ENCODE results near the gene GCN1. TPM values are rescaled to one million over a fixed set of nuclear protein-coding genes. Genes with fewer than 3 reads are reported as not detected.

GCN1 gene
- total and polyA plus RNA-seq, 2 of the 8 experiments (the other 6 are each of a cell fraction or from before 2014, with no cell fraction given) = 61.4 to 133 TPM

- H2AFZ ChIP-seq (ENCODE audit: low read length) = no peak overlapping the region
These were observed 58.3 kb downstream of the GCN1 start for GRCh38 chr12:120136093-120136770.

More at GRCh38 chr12:120136093-120136770, 58.3 kb downstream of the GCN1 start:
- 92% methylated on average over 11 of the region's 11 CpGs; no CpG with 5 or more reads in 1 of the 2 experiments for WGBS, 2 experiments (ENCODE audit: extremely low coverage in 1 of 2, insufficient coverage in 1 of 2, insufficient read length in 1 of 2, insufficient replicate concordance in 2 of 2, low coverage in 1 of 2, low lambda C conversion rate in 2 of 2, missing lambda C conversion rate in 1 of 2)
- Histone ChIP-seq H3K27me3 (replicated peaks in 1 of 4; ENCODE audit: control insufficient read depth in 3 of 4, extremely low read depth in 1 of 4, insufficient read depth in 3 of 4, low read length in 3 of 4) (no peaks in the 10 kb centered on the region), H3K79me1 (ENCODE audit: low read depth, low read length) (no peaks in the 10 kb centered on the region; the same call in none of the 2 replicates), H4K8ac (ENCODE audit: extremely low read depth, insufficient read depth, low read length) (no peak overlapping the region), H4K5ac (ENCODE audit: insufficient read length, low read depth, low read length) (no peak overlapping the region), H3K9ac (replicated peaks in 1 of 4; ENCODE audit: extremely low read depth in 1 of 4, low read depth in 3 of 4, low read length in 3 of 4) (no peak overlapping the region), H3K4ac (replicated peaks; ENCODE audit: insufficient read length, low read depth, low read length) (no peak overlapping the region), H4K91ac (replicated peaks; ENCODE audit: insufficient read length, low read length) (no peak overlapping the region), H3K23ac (ENCODE audit: insufficient read length) (no peak overlapping the region), H2AK5ac (ENCODE audit: low read depth, low read length) (no peak overlapping the region), H3K36me3 (ENCODE audit: control insufficient read depth in 2 of 4, insufficient read depth in 4 of 4, low read length in 3 of 4) (peaks cover 66 to 93% (median 84%) of the 10 kb centered on the region in 4 experiments), H3K9me3 (ENCODE audit: insufficient read depth in 2 of 2, low read depth in 1 of 2, low read length in 1 of 2) (no peaks in the 10 kb centered on the region), H3K79me2 (ENCODE audit: control insufficient read depth in 1 of 2, insufficient read depth in 2 of 2, low read length in 2 of 2) (no peaks in the 10 kb centered on the region), H3K4me3 (ENCODE audit: extremely low read depth in 1 of 4, insufficient read depth in 2 of 4, low read depth in 3 of 4, low read length in 4 of 4) (no peak overlapping the region), H3K14ac (ENCODE audit: insufficient read length) (no peak overlapping the region), H2BK20ac (ENCODE audit: low read length) (no peak overlapping the region), H2BK15ac (ENCODE audit: low read length) (no peak overlapping the region), H2BK12ac (ENCODE audit: low read depth, low read length) (no peak overlapping the region), H3K56ac (replicated peaks; ENCODE audit: insufficient read length, low read depth, low read length) (no peak overlapping the region), H3K4me2 (ENCODE audit: insufficient read depth in 1 of 2, low read depth in 2 of 2, low read length in 2 of 2) (no peak overlapping the region), H2BK120ac (replicated peaks; ENCODE audit: low read depth, low read length) (no peak overlapping the region), H3K18ac (ENCODE audit: extremely low read depth, low read length) (no peak overlapping the region), H3K27ac (ENCODE audit: low read depth, low read length) (no peak overlapping the region), H2BK5ac (ENCODE audit: low read depth, low read length) (no peak overlapping the region), H3K23me2 (ENCODE audit: low read depth, low read length) (no peaks in the 10 kb centered on the region), H3K4me1 (replicated peaks in 1 of 4; ENCODE audit: control insufficient read depth in 3 of 4, insufficient read depth in 4 of 4, low read length in 3 of 4) (no peaks in the 10 kb centered on the region; a peak in 1 of 7 replicates), H4K20me1 (replicated peaks in 1 of 2; ENCODE audit: control insufficient read depth in 1 of 2, insufficient read depth in 2 of 2, low read length in 2 of 2) (peaks cover 0 to 12% of the 10 kb centered on the region in 2 experiments)
- DNase-seq (ENCODE audit: low read depth in 1 of 2, low spot score in 2 of 2) = no peak
- TF ChIP-seq EZH2 (IDR thresholded peaks at IDR 0.05; ENCODE audit: low read depth, low read length, severe bottlenecking) (no peak), MAFK (IDR thresholded peaks at IDR 0.05; ENCODE audit: low read depth, low read length) (no peak), FOSL1 (IDR thresholded peaks at IDR 0.05; ENCODE audit: insufficient read depth, low read depth, low read length) (no peak)
- POLR2A ChIA-PET (ENCODE audit: partially characterized antibody) = interaction anchor here (1.1 to 3.2 kb wide), 7 partner anchors 10 to 155 kb away, joined by 3 to 13 read pairs (median 5); partner anchors contain the start of gene RPLP0
- FAIRE-seq = no peak
- CTCF ChIA-PET (ENCODE audit: partially characterized antibody) = interaction anchor here (0.8 kb wide), 1 partner anchor 11 kb away, joined by 3 read pairs; no protein-coding TSS in a partner anchor

Measured in H1 (cell line).